ACC112 (cell line): Measurements from ENCODE around the gene COL28A1.
"Not testable (repeated sequence)": the region's sequence is repeated elsewhere in the genome, so short reads cannot be mapped to it uniquely, and the experiment has no call there.

Experiments
- H2AFZ ChIP-seq: fragments of 200-600 bp; sonication (generic); one replicate; pipeline ENCODE4 v1.6.0; 2017; ENCODE audit warnings: antibody characterized with exemption, low read length; ENCODE audit not compliant: unreplicated experiment
- H3K27ac ChIP-seq: fragments of 200-600 bp; sonication (generic); 2 replicates; pipeline ENCODE4 v1.5.1; 2014; ENCODE audit warnings: low read depth, mild to moderate bottlenecking, antibody characterized with exemption, low read length, moderate library complexity
- H3K27me3 ChIP-seq: fragments of 200-600 bp; sonication (generic); 2 replicates; pipeline ENCODE4 v1.6.1; 2014; ENCODE audit warnings: mild to moderate bottlenecking, antibody characterized with exemption, low read length, moderate library complexity, mixed read lengths; ENCODE audit not compliant: insufficient read depth
- H3K36me3 ChIP-seq: fragments of 200-600 bp; sonication (generic); 2 replicates; pipeline ENCODE4 v1.6.1; 2016; ENCODE audit warnings: mild to moderate bottlenecking, antibody characterized with exemption, low read length, moderate library complexity, mixed read lengths; ENCODE audit not compliant: insufficient read depth
- H3K4me1 ChIP-seq: fragments of 200-600 bp; sonication (generic); one replicate; pipeline ENCODE4 v1.6.1; 2016; ENCODE audit warnings: low read length, mixed read lengths; ENCODE audit not compliant: insufficient read depth, unreplicated experiment, control insufficient read depth
- H3K4me3 ChIP-seq: fragments of 200-600 bp; sonication (generic); 2 replicates; pipeline ENCODE4 v1.5.1; 2014; ENCODE audit warnings: mild to moderate bottlenecking, low read depth, low read length
- H3K79me2 ChIP-seq: fragments of 200-600 bp; sonication (generic); one replicate; pipeline ENCODE4 v1.6.0; 2016; ENCODE audit warnings: low read length; ENCODE audit not compliant: control insufficient read depth, unreplicated experiment, insufficient read depth

The COL28A1 gene

DNA sequence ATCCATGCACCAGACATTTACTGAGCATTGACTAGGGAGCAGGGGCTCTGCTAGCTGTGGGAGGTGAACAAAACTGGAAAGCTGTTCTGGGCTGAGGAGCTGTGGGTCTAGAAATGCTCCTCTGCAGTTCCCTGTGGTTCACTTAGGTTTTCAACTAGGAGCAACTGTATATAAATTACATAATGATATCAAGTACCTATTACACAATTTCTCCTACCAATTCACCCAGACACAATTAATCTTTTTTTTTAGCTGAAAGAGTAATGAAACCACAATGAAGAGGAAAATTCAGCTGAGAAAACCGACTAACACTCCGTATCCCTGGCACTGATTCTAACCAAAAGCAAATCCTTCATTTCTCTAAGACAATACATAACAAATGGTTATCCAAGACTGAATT lies 39.4 kb downstream of the COL28A1 start:
- peaks cover 20% of the 10 kb centered on the region for H3K4me1 ChIP-seq
- no peak overlapping the region for H2AFZ ChIP-seq
- H3K36me3 ChIP-seq = no peaks in the 10 kb centered on the region
- no peaks in the 10 kb centered on the region for H3K79me2 ChIP-seq
- H3K4me3 ChIP-seq = no peak overlapping the region
- H3K27ac ChIP-seq = no peak overlapping the region
- H3K27me3 ChIP-seq = no peaks in the 10 kb centered on the region

GRCh38 chr7:7495171-7495570 lies 40.5 kb downstream of the COL28A1 start:
- Histone ChIP-seq H3K36me3 (no peaks in the 10 kb centered on the region), H3K4me3 (no peak overlapping the region), H3K27ac (no peak overlapping the region), H3K79me2 (no peaks in the 10 kb centered on the region), H3K4me1 (peaks cover 30% of the 10 kb centered on the region), H3K27me3 (no peaks in the 10 kb centered on the region), H2AFZ (no peak overlapping the region)

GRCh38 chr7:7491044-7491443 lies 44.6 kb downstream of the COL28A1 start:
- Histone ChIP-seq H3K79me2 (no peaks in the 10 kb centered on the region), H3K36me3 (no peaks in the 10 kb centered on the region), H3K27ac (peak overlapping the region; percentile 69), H3K4me1 (peaks cover 40% of the 10 kb centered on the region), H3K27me3 (no peaks in the 10 kb centered on the region), H2AFZ (no peak overlapping the region), H3K4me3 (no peak overlapping the region)

GRCh38 chr7:7490003-7490402 lies 45.7 kb downstream of the COL28A1 start:
- H3K4me1 ChIP-seq = peaks cover 40% of the 10 kb centered on the region
- no peaks in the 10 kb centered on the region for H3K36me3 ChIP-seq
- no peaks in the 10 kb centered on the region for H3K27me3 ChIP-seq
- no peaks in the 10 kb centered on the region for H3K79me2 ChIP-seq
- no peak overlapping the region; the same call in 1 of the 2 replicates for H3K27ac ChIP-seq
- peak overlapping the region; percentile 34; the same call in 1 of the 2 replicates for H3K4me3 ChIP-seq
- peak overlapping the region; percentile 59 for H2AFZ ChIP-seq

- H2AFZ ChIP-seq = peak overlapping the region; percentile 59
- H3K4me1 ChIP-seq = peaks cover 40% of the 10 kb centered on the region
- no peaks in the 10 kb centered on the region for H3K36me3 ChIP-seq
- no peak overlapping the region for H3K27ac ChIP-seq
- H3K4me3 ChIP-seq = peak overlapping the region; percentile 34; the same call in 1 of the 2 replicates
- no peaks in the 10 kb centered on the region for H3K79me2 ChIP-seq
- H3K27me3 ChIP-seq = no peaks in the 10 kb centered on the region
Measured at GRCh38 chr7:7489546-7489945, 46.1 kb downstream of the COL28A1 start.

GRCh38 chr7:7486362-7486761 lies 49.3 kb downstream of the COL28A1 start:
- no peak overlapping the region for H3K4me3 ChIP-seq
- H3K27me3 ChIP-seq = no peaks in the 10 kb centered on the region
- no peaks in the 10 kb centered on the region for H3K36me3 ChIP-seq
- H3K27ac ChIP-seq = no peak overlapping the region
- H2AFZ ChIP-seq = no peak overlapping the region
- no peaks in the 10 kb centered on the region for H3K79me2 ChIP-seq
- H3K4me1 ChIP-seq = peaks cover 21% of the 10 kb centered on the region

DNA sequence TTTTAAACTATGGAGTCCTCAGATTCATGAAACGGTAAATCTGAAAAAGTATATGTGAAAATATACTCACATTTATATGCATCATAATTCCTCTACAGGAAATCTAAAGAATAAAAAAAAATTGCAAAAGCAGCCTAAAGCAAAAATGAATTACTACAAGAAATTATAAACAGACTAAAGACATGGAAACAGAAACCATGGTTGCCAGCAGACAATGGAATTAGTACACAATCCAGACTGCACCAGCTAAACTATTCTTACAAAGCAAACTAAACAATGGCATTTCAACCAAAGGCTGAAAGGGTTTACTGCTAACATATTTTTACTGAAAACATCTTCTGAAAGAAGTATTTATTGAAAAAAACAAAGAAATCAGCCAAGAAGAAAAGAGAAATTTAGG lies 51.6 kb downstream of the COL28A1 start:
- no peaks in the 10 kb centered on the region for H3K27me3 ChIP-seq
- H2AFZ ChIP-seq = no peak overlapping the region
- H3K4me1 ChIP-seq = no peaks in the 10 kb centered on the region
- H3K27ac ChIP-seq = no peak overlapping the region
- H3K36me3 ChIP-seq = no peaks in the 10 kb centered on the region
- H3K4me3 ChIP-seq = no peak overlapping the region
- no peaks in the 10 kb centered on the region for H3K79me2 ChIP-seq

DNA sequence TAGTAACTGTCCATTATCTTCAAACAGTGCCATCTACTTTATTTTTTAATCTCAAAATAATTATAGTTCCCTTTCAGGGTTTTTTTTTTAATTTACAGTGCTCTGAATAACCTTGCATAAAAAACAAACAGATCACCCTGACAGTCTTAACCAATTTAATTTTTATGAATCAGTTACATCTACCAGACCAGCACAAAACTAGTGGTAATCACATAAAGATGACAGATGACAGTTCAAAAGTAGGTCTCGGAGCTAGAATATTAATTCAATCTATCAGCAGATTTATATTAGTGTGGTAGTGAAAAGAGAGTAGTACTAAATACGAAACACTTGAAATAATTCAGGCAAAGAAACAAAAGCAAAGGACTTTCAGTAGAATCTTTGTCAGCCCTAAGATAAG lies 53.9 kb downstream of the COL28A1 start:
- no peak overlapping the region for H2AFZ ChIP-seq
- no peaks in the 10 kb centered on the region for H3K79me2 ChIP-seq
- no peaks in the 10 kb centered on the region for H3K36me3 ChIP-seq
- H3K27me3 ChIP-seq = no peaks in the 10 kb centered on the region
- H3K4me1 ChIP-seq = peaks cover under 1% of the 10 kb centered on the region
- no peak overlapping the region for H3K27ac ChIP-seq
- no peak overlapping the region for H3K4me3 ChIP-seq

- Histone ChIP-seq H3K27ac (no peak overlapping the region), H3K27me3 (no peaks in the 10 kb centered on the region), H2AFZ (no peak overlapping the region), H3K4me1 (peaks cover 14% of the 10 kb centered on the region), H3K4me3 (no peak overlapping the region), H3K79me2 (no peaks in the 10 kb centered on the region), H3K36me3 (no peaks in the 10 kb centered on the region)
Measured at GRCh38 chr7:7479275-7479805, 56.3 kb downstream of the COL28A1 start.

- Histone ChIP-seq H3K36me3 (no peaks in the 10 kb centered on the region), H3K27ac (no peak overlapping the region), H2AFZ (no peak overlapping the region), H3K4me1 (peaks cover 14% of the 10 kb centered on the region), H3K4me3 (no peak overlapping the region), H3K27me3 (no peaks in the 10 kb centered on the region), H3K79me2 (no peaks in the 10 kb centered on the region)
Measured at GRCh38 chr7:7478569-7478968, 57.1 kb downstream of the COL28A1 start.

DNA sequence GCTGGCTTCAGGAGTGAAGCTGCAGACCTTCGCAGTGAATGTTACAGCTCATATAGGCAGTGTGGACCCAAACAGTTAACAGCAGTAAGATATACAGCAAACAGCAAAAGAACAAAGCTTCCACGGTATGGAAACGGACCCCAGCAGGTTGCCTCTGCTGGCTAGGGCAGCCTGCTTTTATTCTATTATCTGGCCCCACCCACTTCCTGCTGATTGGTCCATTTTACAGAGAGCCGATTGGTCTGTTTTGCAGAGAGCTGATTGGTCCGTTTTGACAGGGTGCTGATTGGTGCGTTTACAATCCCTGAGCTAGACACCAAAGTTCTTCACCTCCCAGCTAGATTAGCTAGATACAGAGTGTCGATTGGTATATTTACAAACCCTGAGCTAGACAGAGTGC lies 58.0 kb downstream of the COL28A1 start:
- H2AFZ ChIP-seq, H3K27me3 ChIP-seq, H3K36me3 ChIP-seq, H3K27ac ChIP-seq, H3K4me3 ChIP-seq, H3K79me2 ChIP-seq: not testable (repeated sequence)
- peaks cover 14% of the 10 kb centered on the region for H3K4me1 ChIP-seq
